ENCODE results near the gene ARHGAP23. TPM values are rescaled to one million over a fixed set of nuclear protein-coding genes. Genes with fewer than 3 reads are reported as not detected.

The ARHGAP23 gene
- total RNA-seq, 2 experiments from 2014 or later, result 0.73 to 0.81 TPM

DNA sequence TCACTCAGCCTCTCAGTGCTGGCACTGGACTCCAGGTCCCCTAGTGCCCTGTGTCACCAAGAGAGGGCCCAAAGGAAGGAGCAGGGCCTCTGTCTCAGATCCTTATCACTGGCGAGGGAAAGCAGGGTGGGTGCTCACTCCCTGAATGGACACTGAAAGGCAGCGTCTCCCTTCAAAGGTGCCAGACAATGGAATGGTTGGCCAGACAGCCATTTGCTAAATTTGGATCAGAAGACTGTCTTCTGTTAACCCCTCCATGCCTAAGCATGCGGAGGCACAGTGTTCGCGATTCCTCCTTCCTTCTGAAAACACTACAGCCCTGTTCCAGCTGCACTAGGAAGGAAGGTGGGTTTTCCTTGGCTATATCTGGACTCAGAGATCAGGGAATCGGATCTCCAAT, 129.1 kb downstream of the ARHGAP23 start:
- CTCF ChIA-PET, result interaction anchor here (0.6 to 4.2 kb wide), 48 partner anchors 8 to 1041 kb away, joined by 3 to 217 read pairs (median 5); partner anchors contain the start of genes ARHGAP23, EPOP and SRCIN1
- Mint-ChIP-seq H3K27ac (no peak overlapping the region), H3K9me3 (no peaks in the 10 kb centered on the region), H3K4me1 (peaks cover 30% of the 10 kb centered on the region), H3K36me3 (ENCODE audit: low read depth) (no peaks in the 10 kb centered on the region), H3K4me3 (no peak overlapping the region), H3K27me3 (peaks cover 50% of the 10 kb centered on the region)
- POLR2A ChIA-PET, result interaction anchor here (0.6 to 2.0 kb wide), 5 partner anchors 29 to 114 kb away, joined by 3 to 5 read pairs (median 4); no protein-coding TSS in a partner anchor
- DNase-seq, result no peak

DNA sequence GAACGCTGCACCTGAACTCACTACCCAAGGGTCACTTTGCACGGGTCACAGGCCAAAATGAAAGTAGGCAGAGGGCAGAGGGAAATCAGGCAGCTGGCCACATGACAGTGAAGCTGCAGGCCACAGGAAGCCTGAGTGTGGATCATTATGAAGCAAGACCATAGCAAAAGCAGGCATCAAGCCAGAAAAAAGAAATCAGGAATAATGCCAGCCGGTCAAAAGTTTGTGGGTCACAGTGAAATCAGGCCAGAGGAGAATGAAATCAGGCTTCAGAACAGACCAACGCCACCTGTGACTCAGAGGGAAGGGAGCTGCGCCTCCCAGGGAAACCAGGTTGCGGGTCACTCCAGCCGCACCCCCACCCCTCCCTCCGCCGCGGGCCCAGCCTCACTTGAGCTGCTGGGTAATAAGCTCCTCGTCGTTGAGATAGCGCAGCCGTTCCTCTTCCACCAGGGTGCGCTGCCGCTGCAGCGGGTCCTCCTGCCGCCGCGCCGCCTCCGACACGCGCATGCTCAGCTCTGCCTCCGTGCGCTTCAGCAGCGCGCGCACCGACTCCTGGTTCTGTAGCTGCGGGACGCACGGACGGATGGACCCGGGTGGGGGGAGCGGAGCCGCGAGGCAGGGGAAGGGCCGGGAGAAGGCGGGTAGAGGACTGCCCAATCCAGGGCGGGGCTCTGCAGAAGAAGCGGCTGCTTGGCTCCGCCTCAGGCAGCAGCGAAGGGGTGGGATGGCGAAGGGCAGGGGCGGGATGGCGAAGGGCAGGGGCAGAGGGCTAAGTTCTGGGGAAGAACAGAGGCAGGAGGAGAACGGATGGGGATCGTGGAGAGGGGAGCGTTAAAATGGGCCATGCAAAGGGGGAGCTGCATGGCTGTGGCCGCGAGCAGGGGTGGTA, 129.8 kb downstream of the ARHGAP23 start:
- DNase-seq, result peak; percentile 91
- Mint-ChIP-seq H3K4me1 (peaks cover 30% of the 10 kb centered on the region), H3K36me3 (ENCODE audit: low read depth) (no peaks in the 10 kb centered on the region), H3K27me3 (peaks cover 55% of the 10 kb centered on the region), H3K27ac (no peak overlapping the region), H3K4me3 (peak overlapping the region; percentile 87), H3K9me3 (no peaks in the 10 kb centered on the region)
- ChIA-PET POLR2A (interaction anchor here (0.6 to 2.8 kb wide), 12 partner anchors 9 to 174 kb away, joined by 3 to 11 read pairs (median 4); partner anchors contain the start of gene EPOP), CTCF (interaction anchor here (0.6 to 4.2 kb wide), 57 partner anchors 9 to 1844 kb away, joined by 3 to 217 read pairs (median 5); partner anchors contain the start of genes ARHGAP23, EPOP and SRCIN1)

DNA sequence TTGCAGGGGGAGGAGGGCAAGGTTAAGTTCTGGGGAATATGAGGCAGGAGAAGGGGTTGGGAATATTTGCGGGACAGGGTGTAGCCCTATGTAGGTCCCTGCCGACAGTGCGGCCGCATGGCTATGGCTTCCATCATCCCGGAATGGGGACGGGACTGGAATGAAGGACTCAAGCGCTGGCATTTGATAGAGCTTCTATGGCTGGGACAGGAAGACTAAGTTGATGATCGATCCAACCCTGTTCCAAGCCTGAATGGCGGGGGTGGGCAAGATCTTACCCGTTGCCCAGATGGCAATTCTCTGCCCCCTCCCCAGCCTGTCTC, 130.4 kb downstream of the ARHGAP23 start:
- ChIA-PET POLR2A (interaction anchor here (1.0 to 2.8 kb wide), 13 partner anchors 10 to 173 kb away, joined by 3 to 11 read pairs (median 4); partner anchors contain the start of gene EPOP), CTCF (interaction anchor here (0.6 to 4.2 kb wide), 45 partner anchors 8 to 1844 kb away, joined by 3 to 217 read pairs (median 5); partner anchors contain the start of genes EPOP and SRCIN1)
- Mint-ChIP-seq H3K27me3 (peaks cover 61% of the 10 kb centered on the region), H3K9me3 (no peaks in the 10 kb centered on the region), H3K4me3 (peak overlapping the region; percentile 87), H3K27ac (no peak overlapping the region), H3K4me1 (peaks cover 30% of the 10 kb centered on the region), H3K36me3 (ENCODE audit: low read depth) (no peaks in the 10 kb centered on the region)
- no peak for DNase-seq

DNA sequence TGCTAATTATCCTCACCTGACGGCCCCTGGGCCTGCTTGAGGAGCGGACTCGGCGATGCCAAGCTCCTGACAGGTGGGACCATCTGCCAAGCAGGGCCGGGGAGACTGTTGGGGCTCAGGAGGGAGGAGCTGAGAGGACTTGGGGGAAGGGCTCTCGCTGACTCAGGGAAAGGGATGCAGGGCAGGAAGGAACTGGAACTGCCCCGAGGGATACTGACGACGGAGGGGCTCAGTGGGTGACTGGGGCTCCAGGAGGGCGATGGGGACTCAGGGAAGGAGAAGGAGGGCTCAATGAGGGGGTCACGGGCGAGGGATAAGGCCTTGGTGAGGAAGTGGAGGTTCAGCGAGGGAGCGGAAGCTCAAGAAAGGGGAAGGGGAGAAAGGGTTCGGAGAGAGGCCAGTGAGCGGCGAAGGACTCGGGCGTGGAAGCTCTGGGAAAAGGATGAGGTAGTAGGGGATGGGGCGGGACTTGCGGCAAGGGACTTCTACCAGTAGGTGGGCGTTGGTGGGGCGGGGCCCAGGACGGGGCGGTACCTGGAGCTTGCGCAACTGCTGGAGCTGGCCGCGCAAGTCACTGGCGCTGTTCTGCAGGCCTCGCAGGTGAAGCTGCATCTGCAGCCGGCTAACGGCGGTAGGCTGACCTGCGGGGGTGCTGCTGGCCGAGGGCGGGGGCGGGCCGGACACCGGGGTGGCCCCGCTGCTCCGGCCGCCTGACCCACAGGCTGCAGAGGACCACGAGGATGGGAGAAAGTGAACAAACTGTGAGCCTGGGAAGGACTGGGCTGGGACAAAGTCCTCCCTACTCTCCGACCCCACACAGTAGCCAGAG, 131.0 kb downstream of the ARHGAP23 start:
- Mint-ChIP-seq H3K4me3 (peak overlapping the region; percentile 87), H3K27me3 (peaks cover 66% of the 10 kb centered on the region), H3K36me3 (ENCODE audit: low read depth) (no peaks in the 10 kb centered on the region), H3K4me1 (peaks cover 29% of the 10 kb centered on the region), H3K27ac (no peak overlapping the region), H3K9me3 (no peaks in the 10 kb centered on the region)
- POLR2A ChIA-PET, result interaction anchor here (1.0 to 2.8 kb wide), 10 partner anchors 11 to 172 kb away, joined by 3 to 11 read pairs (median 4); partner anchors contain the start of gene EPOP
- CTCF ChIA-PET, result interaction anchor here (1.0 to 4.2 kb wide), 23 partner anchors 13 to 605 kb away, joined by 3 to 217 read pairs (median 8); partner anchors contain the start of genes EPOP and SRCIN1
- peak; percentile 85 for DNase-seq

DNA sequence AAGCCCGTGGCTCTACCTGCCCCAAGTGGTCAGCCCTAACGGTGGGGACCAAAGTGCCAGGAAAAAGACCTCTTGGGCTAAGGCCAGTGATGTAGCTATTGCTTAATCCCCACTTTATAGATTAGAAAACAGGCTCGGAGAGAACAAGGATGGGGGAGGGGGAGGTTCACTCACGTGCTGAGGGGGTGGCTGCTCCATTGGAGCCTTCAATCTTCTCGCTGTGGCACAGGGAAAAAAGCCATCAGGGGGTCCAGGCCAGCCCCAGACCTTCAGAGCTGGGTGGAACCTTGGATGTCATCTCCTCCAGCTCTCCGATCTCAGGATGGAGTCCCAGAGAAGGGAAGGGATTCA, 131.6 kb downstream of the ARHGAP23 start:
- POLR2A ChIA-PET, result interaction anchor here (1.0 to 2.8 kb wide), 6 partner anchors 38 to 172 kb away, joined by 3 to 11 read pairs (median 5); partner anchors contain the start of gene EPOP
- H3K9me3 Mint-ChIP-seq, result no peaks in the 10 kb centered on the region
- no peak for DNase-seq
- H3K4me3 Mint-ChIP-seq, result no peak overlapping the region
- H3K36me3 Mint-ChIP-seq (ENCODE audit: low read depth), result no peaks in the 10 kb centered on the region
- CTCF ChIA-PET, result interaction anchor here (1.0 to 4.2 kb wide), 15 partner anchors 15 to 605 kb away, joined by 3 to 217 read pairs (median 10); partner anchors contain the start of gene SRCIN1
- H3K4me1 Mint-ChIP-seq, result peaks cover 28% of the 10 kb centered on the region
- peaks cover 66% of the 10 kb centered on the region for H3K27me3 Mint-ChIP-seq
- no peak overlapping the region for H3K27ac Mint-ChIP-seq

DNA sequence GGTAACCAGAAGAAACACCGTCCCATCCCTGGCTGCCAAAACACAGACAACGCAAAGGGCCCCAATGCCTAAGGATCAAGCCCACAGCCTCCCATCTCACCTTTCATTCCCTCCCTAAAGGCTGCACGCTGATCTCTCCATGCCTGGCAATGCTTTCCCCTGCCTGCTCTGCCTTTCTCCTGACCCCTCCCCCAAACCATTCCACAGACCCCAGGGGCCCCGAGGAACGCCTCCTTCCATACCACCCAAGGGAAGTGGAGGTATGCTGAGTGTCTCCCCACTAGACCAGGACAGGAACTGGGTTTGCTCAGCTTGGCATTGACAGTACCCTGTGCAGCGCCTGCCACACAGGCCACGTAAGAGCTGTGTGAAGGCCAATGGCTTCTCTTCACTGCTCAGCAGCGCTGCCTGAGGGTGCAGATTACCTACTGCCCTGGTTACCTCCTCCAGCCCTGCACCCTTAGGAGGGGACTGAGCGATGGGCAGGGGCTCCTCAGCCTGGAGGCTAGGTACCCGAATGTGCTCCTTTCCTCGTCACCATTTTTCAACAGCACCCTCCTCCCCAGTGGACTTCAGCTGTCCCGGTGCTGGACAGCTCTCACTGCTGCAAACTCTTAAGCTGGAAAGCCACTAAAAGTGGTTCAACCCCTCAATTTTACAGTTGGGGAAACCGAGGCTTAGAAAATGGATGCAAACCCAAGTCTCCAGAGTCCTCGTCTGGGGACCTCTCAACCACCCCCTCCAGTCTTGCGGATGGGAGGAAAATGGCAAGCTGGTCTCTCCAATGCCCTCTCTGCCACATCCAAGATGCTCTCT, 132.4 kb downstream of the ARHGAP23 start:
- Mint-ChIP-seq H3K4me1 (peaks cover 28% of the 10 kb centered on the region), H3K9me3 (no peaks in the 10 kb centered on the region), H3K36me3 (ENCODE audit: low read depth) (no peaks in the 10 kb centered on the region), H3K4me3 (no peak overlapping the region), H3K27ac (no peak overlapping the region), H3K27me3 (peaks cover 65% of the 10 kb centered on the region)
- ChIA-PET CTCF (interaction anchor here (1.2 to 4.2 kb wide), 4 partner anchors 15 to 107 kb away, joined by 4 to 217 read pairs (median 25); no protein-coding TSS in a partner anchor), POLR2A (interaction anchor here (2.8 kb wide), 1 partner anchor 113 kb away, joined by 11 read pairs; the partner anchor contains the start of gene EPOP)
- no peak for DNase-seq

DNA sequence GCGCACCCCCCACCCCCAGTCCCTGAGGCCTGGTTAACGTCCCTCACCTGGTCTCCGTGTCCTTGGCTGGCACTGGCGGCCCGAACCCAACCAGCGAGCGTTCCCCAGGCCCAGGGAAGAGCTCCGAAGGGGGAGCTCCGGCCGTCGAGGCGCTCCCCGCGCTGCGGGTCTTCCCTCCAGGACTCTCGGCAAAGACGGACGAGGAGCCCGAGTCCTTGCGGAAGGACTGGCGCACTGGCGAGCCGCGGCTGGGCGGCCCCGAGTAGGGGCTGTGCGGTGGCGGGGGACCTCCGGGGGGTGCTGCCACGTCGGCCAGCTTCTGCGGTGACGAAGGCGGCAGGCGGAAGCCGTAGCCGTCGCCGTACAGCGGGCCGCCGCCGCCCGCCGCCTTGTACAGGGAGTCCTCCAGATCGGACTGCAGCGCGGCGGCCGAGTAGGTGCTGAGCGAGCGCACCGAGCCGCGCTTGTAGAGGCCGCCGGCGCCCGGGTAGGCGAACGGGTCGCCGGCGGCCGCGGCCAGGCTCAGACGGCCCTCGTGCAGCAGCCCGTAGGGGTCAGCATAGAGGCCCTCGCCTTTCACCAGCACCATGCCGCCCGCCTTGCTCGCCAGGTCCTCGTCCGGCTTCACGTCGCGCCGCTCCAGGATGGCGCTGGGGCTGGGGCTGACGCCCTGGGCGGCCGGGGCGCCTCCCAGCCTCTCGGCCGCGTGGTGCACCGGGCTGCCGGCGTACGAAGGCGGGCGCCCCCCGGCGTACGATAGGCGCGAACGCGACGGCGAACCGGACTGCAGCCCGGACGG, 133.4 kb downstream of the ARHGAP23 start:
- peaks cover 67% of the 10 kb centered on the region for H3K27me3 Mint-ChIP-seq
- H3K9me3 Mint-ChIP-seq, result no peaks in the 10 kb centered on the region
- no peak overlapping the region for H3K27ac Mint-ChIP-seq
- H3K4me1 Mint-ChIP-seq, result peaks cover 28% of the 10 kb centered on the region
- ChIA-PET CTCF (interaction anchor here (4.2 kb wide), 1 partner anchor 106 kb away, joined by 217 read pairs; no protein-coding TSS in a partner anchor), POLR2A (no interaction called here)
- H3K4me3 Mint-ChIP-seq, result no peak overlapping the region
- DNase-seq, result no peak
- H3K36me3 Mint-ChIP-seq (ENCODE audit: low read depth), result no peaks in the 10 kb centered on the region

Other genes with a start within 250 kb of the ARHGAP23 start
- not detected for gene TBC1D3, start 235.9 kb upstream of the ARHGAP23 start, total RNA-seq
- 10 to 100 TPM; 25.2 to 26.9 TPM for gene MRPL45, start 131.3 kb upstream of the ARHGAP23 start, total RNA-seq
- under 1 TPM in 1 of 2 experiments, not detected in 1; 0.08 TPM for gene GPR179, start 84.5 kb upstream of the ARHGAP23 start, total RNA-seq
- 10 to 100 TPM; 14.1 to 15.0 TPM for gene SOCS7, start 76.6 kb upstream of the ARHGAP23 start, total RNA-seq
- under 1 TPM; 0.05 to 0.20 TPM for gene SRCIN1, start 177.5 kb downstream of the ARHGAP23 start, total RNA-seq
- 10 to 100 TPM; 10.2 to 10.3 TPM for gene EPOP, start 246.5 kb downstream of the ARHGAP23 start, total RNA-seq